ENCODE measurements around the gene TMEM260. TPM values are rescaled to one million over a fixed set of nuclear protein-coding genes. Genes with fewer than 3 reads are reported as not detected.
"Not testable (repeated sequence)": the region's sequence is repeated elsewhere in the genome, so short reads cannot be mapped to it uniquely, and the experiment has no call there.

TMEM260 gene
- total RNA-seq, 1 experiment from 2014 or later, result 9.7 TPM

DNA sequence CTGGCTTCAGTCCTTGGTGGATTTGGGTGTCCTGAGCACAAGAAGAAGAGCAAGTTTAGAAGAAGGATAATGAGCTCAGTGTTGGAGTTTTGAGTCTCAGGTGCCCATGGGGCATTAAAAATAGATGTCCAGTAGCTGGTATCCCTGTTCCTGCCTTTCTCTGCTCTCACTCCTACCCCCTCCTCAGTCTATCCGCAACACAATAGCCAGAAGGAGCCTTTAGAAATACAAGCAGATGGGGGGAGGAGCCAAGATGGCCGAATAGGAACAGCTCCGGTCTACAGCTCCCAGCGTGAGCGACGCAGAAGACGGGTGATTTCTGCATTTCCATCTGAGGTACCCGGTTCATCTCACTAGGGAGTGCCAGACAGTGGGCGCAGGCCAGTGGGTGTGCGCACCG lies 87.7 kb downstream of the TMEM260 start:
- not testable (repeated sequence) for DNase-seq (ENCODE audit: low spot score)

DNA sequence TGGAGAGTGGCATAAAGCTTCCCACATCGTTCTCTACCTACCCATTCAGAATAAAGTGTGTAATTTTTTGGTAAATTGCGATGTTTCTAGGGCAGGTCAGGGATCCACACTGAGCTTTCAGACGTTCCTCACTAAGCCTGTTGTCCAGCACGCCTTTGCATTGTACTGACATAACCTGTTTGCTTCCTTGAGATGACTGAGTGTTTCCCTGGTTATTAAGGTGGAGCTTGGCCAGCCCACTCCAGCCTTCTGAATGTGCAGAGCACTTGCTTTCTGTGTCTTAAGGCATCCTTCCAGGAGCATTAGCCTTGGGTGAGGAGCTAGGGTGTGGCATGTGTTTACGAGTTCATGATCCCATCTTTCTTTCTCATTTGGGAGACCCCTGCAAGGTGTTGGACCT lies 96.4 kb downstream of the TMEM260 start:
- DNase-seq (ENCODE audit: low spot score), result no peak

DNA sequence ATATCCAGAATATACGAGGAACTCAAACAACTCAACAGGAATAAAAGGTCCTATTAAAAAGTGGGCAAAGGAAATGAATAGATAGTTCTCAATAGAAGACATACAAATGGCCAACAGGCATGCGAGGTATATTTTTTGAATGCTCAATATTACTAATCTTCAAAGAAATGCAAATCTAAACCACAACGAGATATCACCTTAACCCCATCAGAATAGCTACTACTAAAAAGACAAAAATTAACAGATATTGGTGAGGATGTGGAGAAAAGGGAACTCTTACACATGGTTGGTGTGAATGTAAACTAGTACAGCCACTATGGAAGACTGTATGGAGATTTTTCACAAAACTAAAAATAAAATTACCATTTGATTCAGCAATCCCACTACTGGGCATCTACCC lies 99.2 kb downstream of the TMEM260 start:
- no peak for DNase-seq (ENCODE audit: low spot score)

DNA sequence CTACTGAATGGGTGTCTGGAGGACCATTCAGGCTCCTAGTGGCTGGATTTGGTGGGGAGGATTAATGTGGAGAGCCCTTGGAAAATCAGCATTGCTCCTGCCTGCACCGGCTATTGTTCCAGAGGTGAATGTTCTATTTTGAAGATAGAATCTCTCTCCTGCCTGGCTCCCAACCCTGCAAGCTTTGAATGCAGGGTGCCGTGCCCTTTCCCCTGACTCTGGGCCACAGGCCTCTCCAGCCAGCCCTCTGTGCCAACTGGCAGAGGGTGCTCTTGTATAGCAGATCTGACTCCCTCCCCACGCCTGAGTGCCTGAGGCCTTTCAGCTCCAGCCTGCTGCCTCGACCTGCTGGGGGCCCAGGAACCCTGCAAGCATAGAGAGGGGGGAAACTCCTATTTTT lies 106.8 kb downstream of the TMEM260 start:
- DNase-seq (ENCODE audit: low spot score), result no peak

DNA sequence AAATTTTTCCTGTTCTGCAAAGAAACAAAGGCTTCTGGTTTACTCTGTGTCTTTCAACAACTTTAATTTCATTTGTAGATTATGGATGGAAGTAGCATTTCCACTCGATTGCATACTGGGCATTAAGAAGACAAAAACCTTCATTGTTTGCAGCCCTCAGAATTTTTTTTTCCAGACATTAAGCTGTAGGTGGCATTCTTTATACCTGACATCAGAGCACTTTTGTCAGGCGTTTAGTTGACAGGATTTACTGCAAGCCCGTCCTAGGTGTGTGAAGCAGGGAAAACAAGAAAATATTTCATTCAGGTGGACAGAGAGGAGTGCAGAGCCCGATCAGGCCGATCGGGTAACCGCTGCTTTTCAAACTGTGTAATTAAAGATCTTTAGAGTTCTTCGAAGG lies 107.5 kb downstream of the TMEM260 start:
- no peak for DNase-seq (ENCODE audit: low spot score)

DNA sequence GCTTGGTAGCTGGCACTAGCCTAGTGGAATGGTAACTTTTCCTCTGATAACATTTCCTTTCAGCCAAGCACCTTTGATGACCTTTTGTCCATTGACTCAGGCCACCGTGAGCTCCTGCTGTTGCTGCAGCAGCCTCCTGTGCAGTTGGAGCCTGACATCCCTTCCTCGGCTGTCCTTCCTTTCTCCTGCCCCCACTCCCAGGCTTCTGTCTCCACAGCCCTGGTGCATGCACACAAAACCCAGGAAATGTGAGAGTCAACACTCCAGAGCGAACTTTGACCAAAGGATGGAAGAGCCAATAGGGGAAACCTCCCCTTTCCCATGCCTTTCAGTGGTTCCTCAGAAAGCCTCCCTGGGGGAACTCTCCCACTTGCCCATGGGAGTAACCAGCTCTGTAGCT lies 115.0 kb downstream of the TMEM260 start:
- no peak for DNase-seq (ENCODE audit: low spot score)

DNA sequence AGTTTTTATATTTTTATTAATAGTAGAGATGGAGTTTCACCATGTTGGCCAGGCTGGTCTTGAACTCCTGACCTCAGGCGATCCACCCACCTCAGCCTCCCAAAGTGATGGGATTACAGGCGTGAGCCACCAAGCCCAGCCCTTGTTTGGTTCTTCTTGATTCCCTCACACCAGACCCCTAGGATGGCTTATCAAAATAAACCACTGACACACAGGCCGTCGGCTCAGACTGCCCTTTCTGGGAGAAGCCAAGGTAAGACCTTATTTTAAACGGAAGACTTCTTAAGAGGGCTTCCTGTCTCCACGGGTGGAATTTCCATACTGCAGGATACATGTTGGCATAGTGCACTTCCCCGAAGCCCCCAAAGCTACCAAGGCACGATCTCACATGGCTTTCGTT lies 115.6 kb downstream of the TMEM260 start:
- DNase-seq (ENCODE audit: low spot score), result not testable (repeated sequence)

Other genes with a start within 250 kb of the TMEM260 start
- gene OTX2, start 230.7 kb downstream of the TMEM260 start, total RNA-seq (2014; rRNA removed; shearing (Covaris generic)), result not detected in 2 replicates